Naive thymus-derived CD4-positive, alpha-beta T cell (primary cell): ENCODE results near the gene KLC3. TPM values are rescaled to one million over a fixed set of nuclear protein-coding genes. Genes with fewer than 3 reads are reported as not detected.

Experiments
- ATAC-seq: fragments of 150-1000 bp; cut with Tn5 transposase; 2 replicates; pipeline ENCODE4 v1.10.0; 2021; ENCODE audit warnings: mild to moderate bottlenecking, moderate library complexity
- CTCF ChIA-PET: fragments of 350-600 bp; sonication (Branson Sonifier 250); formaldehyde crosslinking; loops from one replicate; lab custom pipeline; 2021; ENCODE audit warnings: antibody characterized with exemption; lab: Charles Lee
- POLR2A ChIA-PET: fragments of 350-600 bp; sonication (Branson Sonifier 250); formaldehyde crosslinking; loops from one replicate; lab custom pipeline; 2021; ENCODE audit warnings: antibody characterized with exemption, inconsistent platforms; lab: Charles Lee
- DNase-seq, 9 donors: peaks; one replicate each; pipeline versions ENCODE4 v3.0.0 to v3.0.0-alpha.2; 2020 to 2022; ENCODE audit warnings: mixed read lengths in 1 of 9
- H3K27ac ChIP-seq: one replicate; pipeline ENCODE4 v1.7.0; 2013; ENCODE audit warnings: mild to moderate bottlenecking, low read depth, low read length, moderate library complexity
- H3K27me3 ChIP-seq, 2 donors: one replicate each; pipeline ENCODE4 v1.7.0; 2013; ENCODE audit warnings: low read length in 2 of 2, mild to moderate bottlenecking in 2 of 2, moderate library complexity in 2 of 2; ENCODE audit not compliant: control insufficient read depth in 2 of 2, insufficient read depth in 2 of 2
- H3K36me3 ChIP-seq, 3 experiments: 1 replicate in 2 of 3; 2 replicates in 1 of 3; pipeline ENCODE4 v1.7.0; 2013; ENCODE audit warnings: low read length in 3 of 3, mild to moderate bottlenecking in 3 of 3, moderate library complexity in 1 of 3; ENCODE audit not compliant: insufficient read depth in 3 of 3, control insufficient read depth in 2 of 3
- H3K4me1 ChIP-seq, 2 donors: one replicate each; pipeline ENCODE4 v1.7.0; 2013; ENCODE audit warnings: low read length in 2 of 2, mild to moderate bottlenecking in 2 of 2, moderate library complexity in 1 of 2; ENCODE audit not compliant: control insufficient read depth in 2 of 2, insufficient read depth in 2 of 2
- H3K4me3 ChIP-seq: 2 replicates; pipeline ENCODE4 v1.7.0; 2013; ENCODE audit warnings: mild to moderate bottlenecking, low read length
- H3K9me3 ChIP-seq, 3 experiments: 1 replicate in 2 of 3; 2 replicates in 1 of 3; pipeline ENCODE4 v1.7.0; 2013; ENCODE audit warnings: low read length in 3 of 3; ENCODE audit not compliant: control insufficient read depth in 2 of 3
- H3K27ac Mint-ChIP-seq, 9 donors: one replicate each; pipeline ENCODE4 v1.8.0; 2020 to 2022; ENCODE audit warnings: mixed read lengths in 9 of 9, mild to moderate bottlenecking in 8 of 9, moderate library complexity in 5 of 9, inconsistent platforms in 2 of 9
- H3K27me3 Mint-ChIP-seq, 5 donors: one replicate each; pipeline ENCODE4 v1.8.0; 2021 to 2022; ENCODE audit warnings: mixed read lengths in 5 of 5, mild to moderate bottlenecking in 1 of 5
- H3K36me3 Mint-ChIP-seq, 5 donors: one replicate each; pipeline ENCODE4 v1.8.0; 2020 to 2022; ENCODE audit warnings: mixed read lengths in 5 of 5, mild to moderate bottlenecking in 3 of 5, inconsistent platforms in 1 of 5
- H3K4me1 Mint-ChIP-seq, 7 donors: one replicate each; pipeline ENCODE4 v1.8.0; 2020 to 2022; ENCODE audit warnings: mixed read lengths in 7 of 7, mild to moderate bottlenecking in 3 of 7, inconsistent platforms in 1 of 7
- H3K4me3 Mint-ChIP-seq, 10 donors: one replicate each; pipeline ENCODE4 v1.8.0; 2020 to 2022; ENCODE audit warnings: mild to moderate bottlenecking in 10 of 10, mixed read lengths in 10 of 10, moderate library complexity in 6 of 10, inconsistent platforms in 2 of 10
- H3K9me3 Mint-ChIP-seq, 11 donors: one replicate each; pipeline ENCODE4 v1.8.0; 2020 to 2022; ENCODE audit warnings: mixed read lengths in 11 of 11, mild to moderate bottlenecking in 4 of 11, inconsistent platforms in 1 of 11, moderate library complexity in 1 of 11
- intact Hi-C, 2 donors: fragments of 100-400 bp; cut with micrococcal nuclease; formaldehyde crosslinking; loops; one replicate each; pipeline ENCODE4 v1.15.1; 2023
- polyA plus RNA-seq, 2 donors: library from polyadenylated mRNA; unstranded; fragments of 300-500 nt; fragmentation: Illumina TruSeq; gene quantifications; one replicate each; pipeline ENCODE4 v1.2.3, GENCODE V29; 2021
- total RNA-seq, 6 experiments: library from RNA in 5 of 6; stranded (reverse) in 5 of 6; gene quantifications; 1 replicate in 5 of 6; 2 replicates in 1 of 6; pipeline ENCODE4 v1.2.3 and lab custom pipeline; 2021 to 2026

Gene KLC3
- total RNA-seq: not detected
- under 1 TPM in 1 of 2 donors, not detected in 1; 0.18 TPM for polyA plus RNA-seq
- not detected for total RNA-seq (lab: John Stamatoyannopoulos, UW)

- Histone ChIP-seq H3K4me3 (no peak within 1 kb of the TSS), H3K27me3 (peaks cover 0 to 12% of the 10 kb centered on the region in 2 donors), H3K4me1 (no peaks in the 10 kb centered on the region), H3K9me3 (no peaks in the 10 kb centered on the region), H3K27ac (no peak within 1 kb of the TSS), H3K36me3 (no peaks in the 10 kb centered on the region)
- Mint-ChIP-seq H3K9me3 (no peaks in the 10 kb centered on the region), H3K27me3 (peaks cover 24 to 39% (median 30%) of the 10 kb centered on the region in 5 donors), H3K36me3 (no peaks in the 10 kb centered on the region), H3K27ac (peak within 1 kb of the TSS in 2 of 9 donors; percentile 46 to 71), H3K4me3 (peak within 1 kb of the TSS; percentile 56 to 82 (median 74)), H3K4me1 (peaks cover 4 to 11% (median 9%) of the 10 kb centered on the region in 7 donors)
- ChIA-PET POLR2A (no interaction called here), CTCF (no interaction called here)
- intact Hi-C loops: no loop called here
- peak; percentile 28 for ATAC-seq
- DNase-seq: peak in 8 of 9 donors; percentile 12 to 66 (median 28)
Observed at GRCh38 chr19:45340232-45340898, at the start of gene KLC3. Gene KLC3, plus strand, starts transcription at chr19:45340750. Its CDS starts 4,792 bp downstream, at chr19:45345542.

GRCh38 chr19:45291834-45292233 lies 48.7 kb upstream of the KLC3 start:
- DNase-seq (no peak), ATAC-seq (no peak)
- peaks cover 15 to 61% (median 35%) of the 10 kb centered on the region in 5 donors for H3K36me3 Mint-ChIP-seq
- no peak overlapping the region for H3K27ac Mint-ChIP-seq
- no peaks in the 10 kb centered on the region for H3K4me1 Mint-ChIP-seq
- ChIA-PET CTCF (no interaction called here), POLR2A (no interaction called here)
- no peak overlapping the region for H3K4me3 ChIP-seq
- no peak overlapping the region for H3K27ac ChIP-seq
- no peaks in the 10 kb centered on the region for H3K27me3 Mint-ChIP-seq
- H3K4me3 Mint-ChIP-seq: no peak overlapping the region
- peaks cover 0 to 10% (median 3%) of the 10 kb centered on the region in 11 donors for H3K9me3 Mint-ChIP-seq
- no peaks in the 10 kb centered on the region for H3K27me3 ChIP-seq
- peaks cover 0 to 4% (median 0%) of the 10 kb centered on the region in 3 experiments for H3K9me3 ChIP-seq
- H3K36me3 ChIP-seq: peaks cover 0 to 45% (median 3%) of the 10 kb centered on the region in 3 experiments
- H3K4me1 ChIP-seq: no peaks in the 10 kb centered on the region
- intact Hi-C loops: no loop called here

DNA sequence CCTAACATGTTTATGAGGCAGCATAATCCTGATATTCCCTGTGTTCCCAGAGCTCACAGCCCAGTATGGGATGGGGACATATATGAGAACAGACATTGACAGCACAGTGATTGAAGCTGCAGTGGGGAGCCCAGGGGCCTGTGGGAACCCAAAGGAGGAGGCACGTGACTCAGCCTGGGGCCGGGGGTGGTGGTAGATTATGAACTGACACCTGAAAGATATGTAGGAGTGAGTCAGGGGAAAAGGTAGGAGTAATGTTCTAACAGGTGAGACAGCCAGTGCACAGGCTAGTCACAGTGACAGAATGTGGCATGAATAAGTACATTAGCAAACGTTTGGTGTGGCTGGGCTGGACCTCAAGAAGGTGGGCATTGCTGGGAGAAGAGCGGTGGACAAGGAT lies 46.9 kb upstream of the KLC3 start:
- H3K4me3 Mint-ChIP-seq: no peak overlapping the region
- POLR2A ChIA-PET: no interaction called here

DNA sequence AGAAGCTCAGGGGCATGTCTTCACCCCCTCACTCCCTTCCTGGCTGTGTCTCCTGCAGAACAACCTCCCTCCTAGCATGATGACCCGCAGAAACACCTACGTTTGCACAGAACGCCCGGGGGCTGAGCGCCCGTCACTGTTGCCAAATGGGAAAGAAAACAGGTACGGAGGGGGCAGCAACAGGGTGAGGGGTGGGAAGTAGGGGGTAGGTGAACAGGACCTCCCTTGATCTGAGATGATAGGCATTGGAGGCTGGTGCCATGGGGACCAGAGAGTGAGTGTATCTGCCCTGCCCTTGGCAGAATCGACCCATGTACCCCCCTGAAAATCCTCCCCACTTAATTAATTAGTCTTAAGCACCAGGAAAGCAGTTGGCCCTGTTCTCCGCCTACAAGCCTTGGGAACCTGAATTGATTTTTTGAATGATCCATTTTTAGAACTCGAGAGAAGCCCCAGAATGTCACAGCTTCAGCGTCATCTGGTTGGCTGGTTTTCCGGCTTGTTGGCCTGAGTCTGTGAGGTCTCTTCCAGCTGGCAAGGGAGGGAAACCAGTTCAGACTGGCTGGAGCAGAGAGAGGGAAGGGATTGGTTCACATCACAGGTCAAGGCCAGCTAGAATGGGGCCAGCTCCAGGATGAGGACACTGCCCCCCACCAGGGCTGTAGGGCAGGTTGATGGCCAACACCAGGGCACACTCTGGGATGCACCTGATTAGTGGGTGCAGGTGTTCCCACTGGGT lies 46.1 kb upstream of the KLC3 start:
- intact Hi-C loops: no loop called here
- Histone ChIP-seq H3K4me1 (no peaks in the 10 kb centered on the region), H3K4me3 (no peak overlapping the region), H3K27ac (no peak overlapping the region), H3K27me3 (no peaks in the 10 kb centered on the region), H3K36me3 (peaks cover 0 to 51% (median 3%) of the 10 kb centered on the region in 3 experiments), H3K9me3 (peaks cover 0 to 4% (median 0%) of the 10 kb centered on the region in 3 experiments)
- Mint-ChIP-seq H3K36me3 (peaks cover 19 to 66% (median 43%) of the 10 kb centered on the region in 5 donors), H3K4me1 (no peaks in the 10 kb centered on the region), H3K4me3 (no peak overlapping the region), H3K9me3 (peaks cover 0 to 10% (median 3%) of the 10 kb centered on the region in 11 donors), H3K27ac (no peak overlapping the region), H3K27me3 (no peaks in the 10 kb centered on the region)
- CTCF ChIA-PET: no interaction called here
- POLR2A ChIA-PET: interaction anchor here (0.6 kb wide), 1 partner anchor 8 kb away, joined by 5 read pairs; no protein-coding TSS in a partner anchor
- ATAC-seq (no peak), DNase-seq (no peak)

More for the DNA sequence above, 46.9 kb upstream of the KLC3 start:
- H3K27me3 Mint-ChIP-seq: no peaks in the 10 kb centered on the region
- Histone ChIP-seq H3K27me3 (no peaks in the 10 kb centered on the region), H3K36me3 (peaks cover 0 to 50% (median 3%) of the 10 kb centered on the region in 3 experiments), H3K9me3 (peaks cover 0 to 4% (median 0%) of the 10 kb centered on the region in 3 experiments), H3K4me1 (no peaks in the 10 kb centered on the region), H3K27ac (no peak overlapping the region), H3K4me3 (no peak overlapping the region)
- DNase-seq (no peak), ATAC-seq (no peak)
- H3K4me1 Mint-ChIP-seq: no peaks in the 10 kb centered on the region
- intact Hi-C loops: no loop called here
- peaks cover 19 to 64% (median 39%) of the 10 kb centered on the region in 5 donors for H3K36me3 Mint-ChIP-seq
- H3K9me3 Mint-ChIP-seq: peaks cover 0 to 10% (median 3%) of the 10 kb centered on the region in 11 donors
- no peak overlapping the region for H3K27ac Mint-ChIP-seq
- CTCF ChIA-PET: no interaction called here

DNA sequence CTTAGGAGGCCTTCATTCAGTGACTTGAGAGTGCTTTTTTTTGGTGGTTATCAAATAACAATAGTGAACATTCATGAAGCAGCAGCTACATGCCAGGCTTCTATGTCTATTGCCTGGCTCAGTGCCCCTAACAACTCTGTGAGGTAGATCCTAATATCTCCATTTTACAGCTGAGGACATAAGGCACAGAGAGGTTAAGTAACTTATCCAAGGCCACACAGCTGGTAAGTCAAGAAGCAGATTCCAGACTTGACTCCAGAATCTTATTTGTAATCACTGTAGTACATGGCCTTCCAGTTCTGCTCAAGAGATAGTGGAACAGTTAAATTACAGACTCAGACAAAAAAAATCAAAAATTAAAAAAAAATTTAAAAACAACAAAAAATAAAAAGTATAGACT lies 44.7 kb upstream of the KLC3 start:
- peaks cover 0 to 10% (median 3%) of the 10 kb centered on the region in 11 donors for H3K9me3 Mint-ChIP-seq
- ChIA-PET CTCF (no interaction called here), POLR2A (no interaction called here)
- H3K27ac Mint-ChIP-seq: no peak overlapping the region
- H3K4me1 Mint-ChIP-seq: no peaks in the 10 kb centered on the region
- Histone ChIP-seq H3K9me3 (peaks cover 0 to 4% (median 0%) of the 10 kb centered on the region in 3 experiments), H3K4me1 (no peaks in the 10 kb centered on the region), H3K36me3 (peaks cover 0 to 63% (median 3%) of the 10 kb centered on the region in 3 experiments), H3K27ac (no peak overlapping the region), H3K27me3 (no peaks in the 10 kb centered on the region), H3K4me3 (no peak overlapping the region)
- DNase-seq (no peak), ATAC-seq (no peak)
- intact Hi-C loops: no loop called here
- H3K4me3 Mint-ChIP-seq: no peak overlapping the region
- peaks cover 18 to 68% (median 42%) of the 10 kb centered on the region in 5 donors for H3K36me3 Mint-ChIP-seq
- no peaks in the 10 kb centered on the region for H3K27me3 Mint-ChIP-seq

DNA sequence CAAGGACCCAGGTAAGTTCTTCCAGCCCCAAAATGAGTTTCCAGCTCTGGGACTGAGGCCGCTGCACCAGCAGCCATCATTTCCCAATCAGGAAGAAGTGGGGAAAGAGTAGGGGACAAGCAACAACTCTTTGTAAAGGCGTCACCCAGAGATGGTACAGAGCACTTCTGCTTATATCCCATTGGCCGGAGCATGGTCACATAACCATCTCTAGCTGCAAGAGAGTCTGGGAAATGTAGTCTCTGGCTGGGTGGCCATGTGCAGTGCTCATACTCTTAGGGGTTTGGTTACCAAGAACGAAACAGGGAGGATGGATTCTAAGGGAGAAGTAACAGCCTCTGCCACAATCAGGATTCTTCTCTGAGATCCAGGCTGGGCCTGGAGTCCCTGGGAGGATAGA lies 44.2 kb upstream of the KLC3 start:
- intact Hi-C loops: no loop called here
- Mint-ChIP-seq H3K4me3 (no peak overlapping the region), H3K27me3 (no peaks in the 10 kb centered on the region), H3K27ac (no peak overlapping the region), H3K36me3 (peaks cover 16 to 67% (median 39%) of the 10 kb centered on the region in 5 donors), H3K9me3 (peaks cover 0 to 10% (median 3%) of the 10 kb centered on the region in 11 donors), H3K4me1 (no peaks in the 10 kb centered on the region)
- no peak overlapping the region for H3K27ac ChIP-seq
- ChIA-PET CTCF (no interaction called here), POLR2A (no interaction called here)
- DNase-seq: no peak
- H3K36me3 ChIP-seq: peaks cover 0 to 61% (median 3%) of the 10 kb centered on the region in 3 experiments
- no peak overlapping the region for H3K4me3 ChIP-seq
- peaks cover 0 to 4% (median 0%) of the 10 kb centered on the region in 3 experiments for H3K9me3 ChIP-seq
- H3K4me1 ChIP-seq: no peaks in the 10 kb centered on the region
- H3K27me3 ChIP-seq: no peaks in the 10 kb centered on the region
- ATAC-seq: peak; percentile 82
